IPS-20b (cell line): ENCODE measurements around the gene ROPN1.

ENCODE experiments used
- H3K27ac ChIP-seq: one replicate; pipeline ENCODE4 v1.5.1; 2013; ENCODE audit warnings: low read length
- H3K27me3 ChIP-seq: 2 replicates; pipeline ENCODE4 v1.6.1; 2013; ENCODE audit warnings: mild to moderate bottlenecking, low read length, inconsistent platforms; ENCODE audit not compliant: insufficient read depth
- H3K36me3 ChIP-seq: 2 replicates; pipeline ENCODE4 v1.6.1; 2013; ENCODE audit warnings: low read depth, mild to moderate bottlenecking, inconsistent platforms, low read length, moderate library complexity; ENCODE audit not compliant: insufficient read depth
- H3K4me1 ChIP-seq: 2 replicates; pipeline ENCODE4 v1.6.1; 2013; ENCODE audit warnings: mild to moderate bottlenecking, control low read depth, inconsistent platforms, low read length, moderate library complexity; ENCODE audit not compliant: insufficient read depth
- H3K4me3 ChIP-seq: 2 replicates; pipeline ENCODE4 v1.5.1; 2013; ENCODE audit warnings: mild to moderate bottlenecking, low read length, inconsistent platforms
- H3K9ac ChIP-seq: 2 replicates; pipeline ENCODE4 v1.6.1; 2013; ENCODE audit warnings: low read depth, mild to moderate bottlenecking, inconsistent platforms, low read length, moderate library complexity
- H3K9me3 ChIP-seq: 2 replicates; pipeline ENCODE4 v1.6.1; 2013; ENCODE audit warnings: mild to moderate bottlenecking, low read depth, low read length, inconsistent platforms; ENCODE audit not compliant: insufficient read depth

ROPN1 gene

DNA sequence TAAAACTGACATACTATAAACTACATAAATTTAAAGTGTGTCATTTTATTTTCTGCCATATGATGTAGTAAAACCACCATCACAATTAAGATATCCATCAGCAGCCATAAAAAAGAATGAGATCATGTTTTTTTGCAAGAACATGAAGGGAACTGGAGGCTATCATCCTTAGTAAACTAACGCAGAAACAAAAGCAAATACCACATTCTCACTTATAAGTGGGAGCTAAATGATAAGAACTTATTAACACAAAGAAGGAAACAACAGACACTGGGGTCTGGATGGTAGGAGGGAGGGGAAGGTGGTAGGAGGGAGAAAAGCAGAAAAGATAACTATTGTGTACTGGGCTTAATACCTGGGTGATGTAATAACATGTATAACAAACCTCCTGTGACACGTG, 55.5 kb downstream of the ROPN1 start:
- Histone ChIP-seq H3K27ac (no peak overlapping the region), H3K4me1 (no peaks in the 10 kb centered on the region), H3K9me3 (no peaks in the 10 kb centered on the region), H3K27me3 (no peaks in the 10 kb centered on the region), H3K36me3 (peaks cover 84% of the 10 kb centered on the region), H3K9ac (no peak overlapping the region), H3K4me3 (no peak overlapping the region)

GRCh38 chr3:123935830-123936229, 56.1 kb downstream of the ROPN1 start:
- peaks cover 84% of the 10 kb centered on the region for H3K36me3 ChIP-seq
- H3K27ac ChIP-seq = no peak overlapping the region
- H3K4me3 ChIP-seq = no peak overlapping the region
- no peaks in the 10 kb centered on the region for H3K27me3 ChIP-seq
- H3K9me3 ChIP-seq = no peaks in the 10 kb centered on the region
- H3K9ac ChIP-seq = no peak overlapping the region
- H3K4me1 ChIP-seq = no peaks in the 10 kb centered on the region

- H3K36me3 ChIP-seq = peaks cover 88% of the 10 kb centered on the region
Measured at GRCh38 chr3:123934250-123934649, 57.7 kb downstream of the ROPN1 start.

GRCh38 chr3:123930445-123930844, 61.5 kb downstream of the ROPN1 start:
- H3K4me1 ChIP-seq = no peaks in the 10 kb centered on the region
- H3K36me3 ChIP-seq = peaks cover 85% of the 10 kb centered on the region

More at GRCh38 chr3:123934250-123934649, 57.7 kb downstream of the ROPN1 start:
- H3K9ac ChIP-seq = no peak overlapping the region
- no peak overlapping the region for H3K4me3 ChIP-seq
- H3K4me1 ChIP-seq = no peaks in the 10 kb centered on the region
- no peak overlapping the region for H3K27ac ChIP-seq
- no peaks in the 10 kb centered on the region for H3K9me3 ChIP-seq
- H3K27me3 ChIP-seq = no peaks in the 10 kb centered on the region

GRCh38 chr3:123929325-123929724, 62.6 kb downstream of the ROPN1 start:
- Histone ChIP-seq H3K36me3 (peaks cover 84% of the 10 kb centered on the region), H3K9me3 (no peaks in the 10 kb centered on the region), H3K27ac (no peak overlapping the region)

More at GRCh38 chr3:123930445-123930844, 61.5 kb downstream of the ROPN1 start:
- H3K9me3 ChIP-seq = no peaks in the 10 kb centered on the region
- H3K27me3 ChIP-seq = no peaks in the 10 kb centered on the region
- no peak overlapping the region for H3K9ac ChIP-seq
- H3K4me3 ChIP-seq = no peak overlapping the region
- no peak overlapping the region for H3K27ac ChIP-seq

DNA sequence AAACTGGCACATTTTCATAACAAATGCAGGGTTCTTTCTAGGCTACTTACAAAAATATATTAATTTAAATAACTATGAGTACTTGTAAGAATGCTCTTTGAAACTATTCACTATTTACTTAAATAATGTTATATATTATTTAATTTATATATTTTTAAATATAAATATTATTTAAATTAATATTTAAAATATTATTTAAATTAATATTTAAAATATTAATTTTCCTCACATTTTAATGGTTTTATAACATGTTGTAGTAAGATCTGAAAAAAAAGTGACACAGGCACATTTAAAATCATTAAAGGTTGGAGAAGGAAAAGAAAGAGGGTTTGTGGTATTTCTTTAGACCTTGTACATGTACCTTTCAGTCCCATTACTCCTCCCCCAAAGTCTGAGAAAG, 65.5 kb downstream of the ROPN1 start:
- Histone ChIP-seq H3K27ac (no peak overlapping the region), H3K27me3 (no peaks in the 10 kb centered on the region), H3K4me3 (no peak overlapping the region), H3K36me3 (peaks cover 80% of the 10 kb centered on the region), H3K4me1 (no peaks in the 10 kb centered on the region), H3K9me3 (no peaks in the 10 kb centered on the region), H3K9ac (no peak overlapping the region)

More at GRCh38 chr3:123929325-123929724, 62.6 kb downstream of the ROPN1 start:
- Histone ChIP-seq H3K9ac (no peak overlapping the region), H3K4me3 (no peak overlapping the region), H3K4me1 (no peaks in the 10 kb centered on the region), H3K27me3 (no peaks in the 10 kb centered on the region)

- Histone ChIP-seq H3K9ac (no peak overlapping the region), H3K36me3 (peaks cover 62% of the 10 kb centered on the region; the same call in 1 of the 2 replicates), H3K27me3 (no peaks in the 10 kb centered on the region)
Measured at GRCh38 chr3:123920868-123921267, 71.1 kb downstream of the ROPN1 start.

DNA sequence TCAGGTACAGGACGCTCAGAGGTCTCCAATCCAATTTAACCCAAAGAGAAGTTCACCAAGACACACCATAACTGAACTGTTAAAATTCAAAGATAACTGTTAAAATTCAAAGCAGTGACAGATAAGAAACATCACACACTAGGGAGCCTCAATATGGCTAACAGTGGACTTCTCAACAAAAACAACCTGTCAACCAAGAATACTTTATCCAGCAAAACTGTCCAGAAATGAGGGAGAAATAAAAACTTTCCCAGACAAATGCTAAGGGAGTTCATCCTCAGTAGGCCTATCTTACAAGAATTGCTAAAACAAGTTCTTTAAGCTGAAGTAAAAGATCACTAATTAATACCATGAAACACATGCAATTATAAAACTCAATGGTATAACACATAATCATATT, 71.5 kb downstream of the ROPN1 start:
- Histone ChIP-seq H3K36me3 (peaks cover 60% of the 10 kb centered on the region; the same call in 1 of the 2 replicates), H3K4me1 (no peaks in the 10 kb centered on the region), H3K4me3 (no peak overlapping the region), H3K27ac (no peak overlapping the region), H3K9ac (no peak overlapping the region), H3K27me3 (no peaks in the 10 kb centered on the region), H3K9me3 (no peaks in the 10 kb centered on the region)

More at GRCh38 chr3:123920868-123921267, 71.1 kb downstream of the ROPN1 start:
- no peak overlapping the region for H3K4me3 ChIP-seq
- H3K27ac ChIP-seq = no peak overlapping the region
- no peaks in the 10 kb centered on the region for H3K9me3 ChIP-seq
- no peaks in the 10 kb centered on the region for H3K4me1 ChIP-seq

- H3K27me3 ChIP-seq = no peaks in the 10 kb centered on the region
- no peak overlapping the region for H3K27ac ChIP-seq
- H3K9me3 ChIP-seq = no peaks in the 10 kb centered on the region
- H3K4me1 ChIP-seq = no peaks in the 10 kb centered on the region
- H3K4me3 ChIP-seq = no peak overlapping the region
- H3K9ac ChIP-seq = no peak overlapping the region
- peaks cover 65% of the 10 kb centered on the region; the same call in 1 of the 2 replicates for H3K36me3 ChIP-seq
Measured at GRCh38 chr3:123919353-123919752, 72.6 kb downstream of the ROPN1 start.
